ENCODE data around the gene SUGCT.

The SUGCT gene

DNA sequence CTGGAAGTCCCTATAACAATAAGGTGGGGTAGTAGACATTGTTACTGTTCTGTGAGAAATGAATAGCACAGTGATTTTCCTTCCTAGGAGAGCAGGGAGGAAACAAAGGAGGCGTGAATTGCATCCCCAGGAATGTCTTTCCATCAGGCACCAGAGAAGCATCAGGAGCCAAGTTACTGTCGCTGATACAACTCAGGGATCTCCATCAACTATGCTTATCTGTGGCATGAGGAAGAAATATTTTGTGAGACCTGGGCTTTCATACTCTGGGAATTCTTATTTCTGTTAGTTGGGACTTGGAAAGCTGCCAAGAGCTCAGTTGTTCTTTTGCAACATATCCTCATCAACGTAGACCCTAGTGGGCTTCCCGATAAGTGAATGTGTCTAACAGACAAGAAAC lies 622.3 kb downstream of the SUGCT start:
- no peak for DNase-seq

DNA sequence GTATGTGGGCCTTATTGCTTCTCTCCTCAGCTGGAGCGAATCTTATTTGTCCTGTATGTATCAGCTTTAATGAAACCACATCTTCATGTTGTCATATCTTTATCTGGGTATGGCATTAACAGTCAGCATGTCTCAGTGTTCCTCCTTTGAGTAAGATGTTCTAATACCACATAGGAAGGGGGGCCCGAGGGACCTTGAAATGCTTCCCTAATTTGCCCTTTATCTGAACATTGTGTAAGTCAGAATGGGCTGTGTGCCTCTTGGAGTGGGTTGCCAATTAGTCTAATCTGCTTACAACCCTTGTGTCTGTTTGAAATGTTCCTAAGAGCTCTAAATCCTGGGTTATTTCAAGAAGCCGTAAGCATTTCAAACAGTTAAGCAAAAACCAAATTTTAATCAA lies 623.8 kb downstream of the SUGCT start:
- no peak for DNase-seq

DNA sequence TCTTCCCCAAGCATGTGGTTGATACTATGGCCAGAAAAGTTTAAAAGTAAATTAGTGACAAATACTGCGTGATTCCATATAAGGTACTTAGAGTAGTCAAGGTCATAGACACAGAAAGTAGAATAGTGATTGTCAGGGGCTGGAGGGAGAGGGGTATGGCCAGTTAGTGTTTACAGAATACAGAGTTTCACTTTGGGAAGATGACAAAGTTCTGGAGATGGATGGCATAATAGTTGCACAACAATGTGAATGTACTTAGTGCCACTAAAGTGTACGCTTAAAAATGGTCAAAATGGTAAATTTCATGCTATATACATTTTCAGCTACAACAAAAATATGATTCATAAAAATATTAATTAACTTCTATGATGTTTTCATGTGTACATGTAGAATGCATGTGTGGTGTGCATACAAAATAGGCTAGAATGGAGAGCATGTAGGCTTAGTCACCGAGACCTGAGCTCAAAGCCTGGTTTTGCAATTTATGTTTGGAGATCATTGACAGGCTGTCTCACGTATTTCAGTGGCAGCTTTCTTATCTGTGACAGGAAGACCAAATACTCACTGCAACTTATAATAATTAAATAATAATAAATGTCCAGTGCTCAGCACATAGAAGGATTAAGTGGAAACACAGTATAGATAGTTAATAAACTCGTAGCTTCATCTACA lies 625.6 kb downstream of the SUGCT start:
- no peak for DNase-seq

- no peak for DNase-seq
These were observed 626.2 kb downstream of the SUGCT start for GRCh38 chr7:40760987-40761386.

DNA sequence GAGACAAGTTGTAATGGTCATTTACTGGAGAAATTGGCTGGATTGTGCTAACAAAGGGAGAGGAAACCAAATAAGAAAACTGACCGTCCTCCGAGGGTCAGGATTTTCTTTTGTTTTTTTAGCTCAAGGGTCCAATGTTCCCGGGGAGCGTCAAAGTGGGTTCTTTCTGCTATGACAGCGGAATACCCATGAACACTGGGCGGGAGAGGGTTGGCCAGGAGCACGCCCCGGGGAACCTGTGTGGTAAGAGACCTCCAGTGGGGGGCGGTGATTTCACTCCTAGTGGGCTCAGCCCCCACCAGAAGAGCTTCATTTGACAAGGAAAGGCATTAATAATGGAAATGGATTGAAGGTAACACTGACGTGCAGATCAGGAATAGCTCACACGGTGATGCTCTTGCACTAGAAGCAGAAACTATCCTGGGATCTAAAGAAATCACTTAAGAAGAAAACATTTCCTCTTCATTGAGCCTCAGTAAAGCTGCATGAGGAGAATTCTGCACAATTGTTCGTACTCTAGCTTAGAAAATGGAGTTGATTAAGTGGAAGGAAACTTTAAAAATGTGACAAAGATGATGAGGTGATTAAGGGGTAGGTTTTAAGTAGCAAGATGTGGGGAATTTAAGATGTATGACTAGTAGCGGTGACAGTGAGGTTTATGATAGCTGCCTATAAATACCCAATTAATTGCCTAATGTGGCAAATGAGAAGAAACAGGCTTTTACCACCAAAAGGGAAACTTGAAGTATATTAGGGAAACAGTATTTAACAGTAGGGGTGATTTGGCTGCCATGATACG lies 627.2 kb downstream of the SUGCT start:
- no peak for DNase-seq

DNA sequence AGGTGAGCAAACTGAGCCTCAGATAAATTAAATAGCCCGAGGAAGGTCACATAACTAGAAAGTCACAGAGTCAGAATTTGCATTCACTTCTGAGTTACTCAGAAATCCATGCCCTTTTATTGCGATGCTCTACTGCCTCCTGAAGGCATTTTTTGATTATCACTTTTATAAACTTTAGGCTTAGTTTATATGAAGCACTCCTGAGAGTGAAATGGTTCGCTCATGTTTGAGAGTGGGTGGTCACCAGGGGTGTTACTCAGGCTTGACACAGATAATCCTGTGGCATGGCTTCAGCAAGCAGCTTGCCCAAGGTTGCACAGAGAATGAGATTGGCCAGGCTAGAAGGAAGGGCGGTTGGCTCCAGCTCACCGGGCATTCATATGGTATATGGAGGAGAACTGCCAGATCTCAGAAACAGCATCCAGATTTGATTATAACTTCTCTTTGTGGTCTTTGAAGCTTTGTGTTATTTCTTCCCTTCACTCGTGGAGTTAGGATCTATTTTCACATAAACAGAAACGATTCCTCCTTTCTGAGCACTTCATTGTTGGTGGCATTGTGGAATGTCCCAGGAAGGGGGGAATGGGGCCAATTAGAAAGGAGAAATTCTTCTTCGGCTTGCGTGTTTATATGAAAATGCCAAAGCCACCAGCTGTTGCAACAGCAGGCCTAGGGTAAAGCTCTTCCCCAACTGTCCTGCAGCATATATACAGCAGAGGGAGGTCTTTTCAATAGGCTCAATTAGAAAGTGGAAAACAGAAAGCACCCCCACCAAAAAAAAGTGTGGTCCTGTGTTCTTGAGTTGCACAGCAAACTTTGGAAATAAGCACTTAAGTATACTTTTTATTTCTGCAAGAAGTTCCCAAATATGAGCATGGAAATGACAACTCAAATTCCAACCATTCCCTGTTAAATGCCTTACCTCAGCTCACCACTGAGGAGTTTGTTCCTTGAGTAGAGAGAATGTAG lies 628.8 kb downstream of the SUGCT start:
- DNase-seq: no peak

- DNase-seq: no peak
These were observed 630.8 kb downstream of the SUGCT start for GRCh38 chr7:40765639-40766038.

DNA sequence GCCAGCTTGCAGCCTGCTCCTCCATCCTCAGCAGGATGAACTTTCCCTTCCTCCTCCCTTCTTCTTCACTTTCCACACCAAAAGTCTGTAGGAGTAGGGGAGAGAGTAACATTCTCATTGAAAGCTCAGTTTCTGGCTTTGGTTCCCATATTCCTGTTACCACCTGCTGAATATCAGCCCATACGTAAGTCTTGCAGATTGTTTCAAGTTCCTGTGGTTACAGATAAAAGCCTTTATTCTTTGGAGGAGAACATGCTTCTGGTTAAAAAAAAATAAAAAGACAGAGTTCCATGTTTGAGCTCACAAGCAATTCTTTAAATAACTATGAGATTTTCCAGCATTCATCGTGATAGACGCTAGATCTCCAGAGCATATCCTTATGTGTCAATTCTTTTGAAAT lies 637.3 kb downstream of the SUGCT start:
- no peak for DNase-seq

GRCh38 chr7:40773656-40774055 lies 638.9 kb downstream of the SUGCT start:
- DNase-seq: no peak

GRCh38 chr7:40775877-40776276 lies 641.1 kb downstream of the SUGCT start:
- DNase-seq: no peak

DNA sequence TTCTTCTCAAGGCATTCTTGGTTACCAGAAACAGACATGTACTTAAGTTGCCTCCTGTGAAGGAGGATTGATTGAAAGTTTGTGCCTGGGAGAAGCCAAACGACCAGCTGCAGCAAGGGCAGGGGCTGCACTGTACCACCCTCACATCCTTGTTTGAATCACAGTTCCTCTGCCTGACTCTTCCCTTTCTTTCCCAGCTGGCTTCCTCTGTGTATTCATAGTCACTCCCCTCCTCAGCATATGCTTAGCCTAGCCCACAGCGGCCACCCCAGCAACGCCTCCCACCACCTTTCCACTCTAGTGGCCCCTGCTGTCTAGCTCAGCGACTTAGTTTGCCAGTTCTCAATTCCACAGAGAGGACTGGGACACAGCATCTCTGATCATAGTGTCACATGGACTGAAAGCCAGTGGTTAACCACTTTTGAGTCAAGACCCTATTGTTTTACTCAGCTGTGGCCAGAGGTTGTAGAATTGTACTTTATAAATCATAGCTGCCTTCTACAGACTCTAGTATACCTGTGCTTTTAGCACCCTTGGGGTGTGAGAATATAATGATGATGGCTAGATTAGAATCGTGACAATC lies 643.0 kb downstream of the SUGCT start:
- DNase-seq: no peak

GRCh38 chr7:40780460-40780859 lies 645.7 kb downstream of the SUGCT start:
- no peak for DNase-seq

GRCh38 chr7:40782836-40783235 lies 648.0 kb downstream of the SUGCT start:
- no peak for DNase-seq

- no peak for DNase-seq
These were observed 649.4 kb downstream of the SUGCT start for GRCh38 chr7:40784176-40784575.

DNA sequence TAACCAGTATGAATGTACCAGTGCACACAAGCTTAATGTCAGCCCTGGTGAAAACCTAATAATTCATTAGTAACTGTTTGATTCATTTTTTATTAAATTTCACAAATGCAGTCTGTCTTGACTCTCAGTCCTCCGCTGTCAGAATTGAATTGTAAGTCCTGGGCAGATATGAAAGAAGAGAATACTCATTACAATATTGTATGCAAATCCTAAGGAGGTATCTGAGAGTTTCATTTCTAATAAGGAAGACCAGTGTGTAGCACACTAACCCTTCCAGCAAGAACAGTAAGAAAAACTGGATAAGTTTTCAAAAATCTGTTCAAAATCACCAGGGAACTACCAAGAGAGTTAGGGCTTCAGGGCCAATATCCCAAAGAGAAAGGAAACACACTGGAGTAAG lies 652.1 kb downstream of the SUGCT start:
- DNase-seq: no peak

GRCh38 chr7:40793132-40793531 lies 658.3 kb downstream of the SUGCT start:
- no peak for DNase-seq

GRCh38 chr7:40795607-40796006 lies 660.8 kb downstream of the SUGCT start:
- DNase-seq: no peak

DNA sequence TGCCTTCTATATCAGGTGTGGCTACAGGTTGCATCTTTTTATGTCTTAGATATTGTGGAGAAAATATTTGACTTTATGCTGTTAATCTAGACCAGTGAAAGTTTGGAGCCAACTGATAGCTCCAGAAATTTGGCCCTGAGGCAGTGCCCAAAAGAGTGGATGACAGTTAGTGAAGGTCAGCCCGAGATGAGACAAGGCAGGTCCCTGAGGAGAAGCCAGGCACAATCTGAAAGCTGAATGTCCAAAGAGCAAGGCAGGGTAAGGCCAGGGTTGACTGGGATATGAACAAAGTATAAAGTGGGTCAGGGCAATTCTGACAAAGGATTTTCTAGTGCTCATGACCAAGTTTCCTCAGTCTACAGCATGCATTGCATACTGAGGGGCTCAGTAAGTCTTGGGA lies 661.9 kb downstream of the SUGCT start:
- DNase-seq: no peak

DNA sequence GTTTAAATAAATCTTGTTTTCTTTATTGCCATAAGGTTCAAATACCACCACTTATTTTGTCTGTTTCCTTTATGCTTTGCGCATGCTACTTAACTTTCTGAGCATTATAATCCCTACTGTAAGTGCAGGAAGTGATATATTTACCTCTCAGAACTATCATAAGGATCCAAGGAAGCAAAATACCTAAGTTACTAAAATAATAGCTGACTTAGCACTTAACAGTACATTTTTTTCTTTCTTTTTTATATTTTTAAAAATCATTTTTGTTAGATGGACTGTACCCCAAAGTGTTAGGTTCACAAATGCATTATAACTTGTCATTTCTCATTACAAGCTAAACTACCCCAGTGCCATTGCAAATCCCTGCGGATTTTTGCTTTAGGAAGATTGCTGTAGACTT lies 663.8 kb downstream of the SUGCT start:
- DNase-seq: no peak

DNA sequence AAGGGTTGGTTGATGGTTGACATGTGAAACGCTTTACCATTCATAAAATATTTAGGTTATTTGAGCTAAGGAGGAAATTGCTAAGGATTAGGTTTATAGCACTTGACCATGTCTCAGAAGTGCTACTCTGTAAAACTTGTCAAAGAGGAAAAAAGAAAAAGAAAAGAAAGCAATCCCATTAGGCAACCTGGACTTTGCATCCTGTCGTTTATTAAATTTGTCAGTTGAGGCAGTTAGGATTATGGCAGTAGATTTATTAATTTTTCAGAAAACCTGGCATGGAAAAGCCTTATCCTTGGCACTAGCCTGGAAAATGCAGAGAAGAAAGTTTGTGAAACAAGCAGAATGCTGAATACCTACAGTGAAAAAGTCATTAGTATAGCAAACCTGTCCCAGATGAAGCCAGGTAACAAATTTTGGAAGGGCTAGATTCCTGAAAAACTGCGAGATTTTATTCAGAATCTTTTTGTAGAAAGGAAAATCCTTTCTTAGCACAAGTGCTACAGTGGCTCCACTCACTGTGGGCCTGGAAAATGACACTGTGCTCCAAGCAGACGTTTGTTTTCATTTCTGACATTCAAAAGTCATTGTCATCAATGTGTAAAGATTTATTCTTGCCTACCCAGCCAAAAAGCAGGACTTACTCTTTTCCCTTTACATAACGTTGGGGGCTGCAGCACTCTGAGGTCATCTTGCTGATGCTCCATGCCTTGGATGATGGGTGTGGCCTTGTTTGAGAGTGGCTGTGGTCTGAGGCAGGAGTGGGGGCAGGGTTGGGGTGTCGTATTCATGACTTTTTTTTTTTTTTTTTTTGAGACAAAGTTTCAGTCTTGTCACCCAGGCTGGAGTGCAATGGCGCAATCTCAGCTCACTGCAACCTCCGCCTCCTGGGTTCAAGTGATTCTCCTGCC lies 664.9 kb downstream of the SUGCT start:
- no peak for DNase-seq

- no peak for DNase-seq
These were observed 666.0 kb downstream of the SUGCT start for GRCh38 chr7:40800771-40801170.

GRCh38 chr7:40802497-40802896 lies 667.7 kb downstream of the SUGCT start:
- DNase-seq: no peak

Data from NCI-H510A treated with DMSO at 0.1 percent for 48 hours (cell line).